Immature natural killer cell (primary cell): ENCODE measurements around the gene TRAM1L1. TPM values are rescaled to one million over a fixed set of nuclear protein-coding genes. Genes with fewer than 3 reads are reported as not detected.

Experiments used
- DNase-seq, 3 donors: peaks; one replicate each; pipeline ENCODE4 v3.0.0; 2022; ENCODE audit warnings: mixed read lengths in 1 of 3
- H3K27ac Mint-ChIP-seq, 6 donors: one replicate each; pipeline ENCODE4 v1.8.0; 2020; ENCODE audit warnings: mixed read lengths in 6 of 6, mild to moderate bottlenecking in 5 of 6, inconsistent platforms in 4 of 6, moderate library complexity in 3 of 6
- H3K27me3 Mint-ChIP-seq, 3 donors: one replicate each; pipeline ENCODE4 v1.8.0; 2020 to 2021; ENCODE audit warnings: low read depth in 3 of 3, mild to moderate bottlenecking in 3 of 3, mixed read lengths in 3 of 3, moderate library complexity in 3 of 3, inconsistent platforms in 1 of 3
- H3K36me3 Mint-ChIP-seq, 3 donors: one replicate each; pipeline ENCODE4 v1.8.0; 2020; ENCODE audit warnings: mixed read lengths in 3 of 3, inconsistent platforms in 2 of 3, mild to moderate bottlenecking in 2 of 3
- H3K4me1 Mint-ChIP-seq, 2 donors: one replicate each; pipeline ENCODE4 v1.8.0; 2020; ENCODE audit warnings: inconsistent platforms in 2 of 2, mild to moderate bottlenecking in 2 of 2, mixed read lengths in 2 of 2, moderate library complexity in 1 of 2
- H3K4me3 Mint-ChIP-seq, 5 donors: one replicate each; pipeline ENCODE4 v1.8.0; 2020; ENCODE audit warnings: mild to moderate bottlenecking in 5 of 5, mixed read lengths in 5 of 5, inconsistent platforms in 3 of 5, moderate library complexity in 3 of 5
- H3K9me3 Mint-ChIP-seq, 6 donors: one replicate each; pipeline ENCODE4 v1.8.0; 2020; ENCODE audit warnings: mild to moderate bottlenecking in 6 of 6, mixed read lengths in 6 of 6, inconsistent platforms in 4 of 6, moderate library complexity in 3 of 6
- polyA plus RNA-seq, 3 donors: library from polyadenylated mRNA; unstranded; fragments of 300-500 nt; fragmentation: Illumina TruSeq; gene quantifications; one replicate each; pipeline ENCODE4 v1.2.3, GENCODE V29; 2021

Gene TRAM1L1
- not detected for polyA plus RNA-seq

- Mint-ChIP-seq H3K36me3 (peaks cover 0 to 4% (median 3%) of the 10 kb centered on the region in 3 donors), H3K9me3 (peaks cover 5 to 26% (median 12%) of the 10 kb centered on the region in 6 donors), H3K4me3 (no peak within 1 kb of the TSS), H3K27ac (no peak within 1 kb of the TSS), H3K27me3 (no peaks in the 10 kb centered on the region), H3K4me1 (no peaks in the 10 kb centered on the region)
- DNase-seq, result no peak
Observed at GRCh38 chr4:117084866-117085701, at the start of gene TRAM1L1. TRAM1L1 (minus strand) TSS chr4:117085576; CDS start chr4:117085393, 183 bp downstream.

DNA sequence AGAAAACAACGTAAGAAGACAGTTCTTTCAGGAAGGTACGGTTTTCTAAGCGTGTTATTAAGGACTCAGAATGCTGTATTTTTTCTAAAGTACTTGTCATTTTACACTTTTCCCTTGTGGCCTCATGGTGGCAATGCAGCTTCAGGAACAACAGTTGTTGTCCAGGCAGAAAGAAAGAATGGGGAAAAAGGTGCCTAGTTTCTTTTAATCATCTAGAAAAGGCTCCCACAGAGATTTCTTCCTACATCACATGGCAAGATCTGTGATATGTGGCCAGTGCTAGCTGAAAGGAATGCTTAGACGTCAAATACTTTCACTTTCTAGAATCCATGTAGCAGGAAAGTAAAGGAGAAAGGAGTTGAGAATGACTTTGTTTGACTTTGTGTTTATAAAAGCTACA lies 49.0 kb upstream of the TRAM1L1 start:
- Mint-ChIP-seq H3K9me3 (peaks cover 3 to 48% (median 27%) of the 10 kb centered on the region in 6 donors), H3K4me3 (no peak overlapping the region), H3K27me3 (no peaks in the 10 kb centered on the region), H3K27ac (no peak overlapping the region), H3K4me1 (no peaks in the 10 kb centered on the region), H3K36me3 (no peaks in the 10 kb centered on the region)
- DNase-seq, result no peak

DNA sequence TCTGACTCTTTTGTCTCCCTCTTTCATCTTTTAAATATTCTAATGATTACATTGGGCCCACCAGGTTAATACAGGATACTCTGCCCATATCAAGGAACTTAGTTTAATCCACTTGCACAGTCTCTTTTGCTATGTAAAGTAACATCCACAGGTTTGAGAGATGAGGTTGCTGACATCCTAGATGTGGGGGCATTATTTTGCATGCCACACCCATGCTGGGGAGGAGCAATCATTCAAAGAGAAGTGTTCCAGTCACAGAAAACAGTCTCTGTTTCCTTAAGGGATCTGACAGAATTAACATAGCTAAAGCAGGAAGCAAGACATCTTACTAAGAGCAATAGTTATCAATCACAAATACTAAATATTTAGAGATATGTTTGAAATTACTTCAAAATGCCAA lies 11.5 kb upstream of the TRAM1L1 start:
- no peak for DNase-seq
- no peak overlapping the region for H3K27ac Mint-ChIP-seq
- no peak overlapping the region for H3K4me3 Mint-ChIP-seq
- H3K36me3 Mint-ChIP-seq, result no peaks in the 10 kb centered on the region
- H3K9me3 Mint-ChIP-seq, result peaks cover 3 to 24% (median 11%) of the 10 kb centered on the region in 6 donors
- no peaks in the 10 kb centered on the region for H3K27me3 Mint-ChIP-seq
- H3K4me1 Mint-ChIP-seq, result no peaks in the 10 kb centered on the region

GRCh38 chr4:117096462-117096861 lies 11.1 kb upstream of the TRAM1L1 start:
- no peak overlapping the region for H3K27ac Mint-ChIP-seq
- no peaks in the 10 kb centered on the region for H3K36me3 Mint-ChIP-seq
- no peaks in the 10 kb centered on the region for H3K27me3 Mint-ChIP-seq
- H3K4me1 Mint-ChIP-seq, result no peaks in the 10 kb centered on the region
- no peak overlapping the region for H3K4me3 Mint-ChIP-seq
- DNase-seq, result no peak
- peaks cover 3 to 20% (median 9%) of the 10 kb centered on the region in 6 donors for H3K9me3 Mint-ChIP-seq

- no peak overlapping the region for H3K4me3 Mint-ChIP-seq
- H3K27me3 Mint-ChIP-seq, result no peaks in the 10 kb centered on the region
Observed at GRCh38 chr4:117093571-117093970, 8.2 kb upstream of the TRAM1L1 start.

GRCh38 chr4:117077760-117078159 lies 7.6 kb downstream of the TRAM1L1 start:
- Mint-ChIP-seq H3K36me3 (no peaks in the 10 kb centered on the region), H3K27me3 (no peaks in the 10 kb centered on the region), H3K4me1 (no peaks in the 10 kb centered on the region), H3K27ac (no peak overlapping the region), H3K4me3 (no peak overlapping the region), H3K9me3 (peaks cover 0 to 34% (median 17%) of the 10 kb centered on the region in 6 donors)
- DNase-seq, result no peak

More at GRCh38 chr4:117093571-117093970, 8.2 kb upstream of the TRAM1L1 start:
- H3K27ac Mint-ChIP-seq, result no peak overlapping the region
- no peak for DNase-seq
- no peaks in the 10 kb centered on the region for H3K4me1 Mint-ChIP-seq
- H3K36me3 Mint-ChIP-seq, result no peaks in the 10 kb centered on the region
- H3K9me3 Mint-ChIP-seq, result peaks cover 2 to 12% (median 8%) of the 10 kb centered on the region in 6 donors

DNA sequence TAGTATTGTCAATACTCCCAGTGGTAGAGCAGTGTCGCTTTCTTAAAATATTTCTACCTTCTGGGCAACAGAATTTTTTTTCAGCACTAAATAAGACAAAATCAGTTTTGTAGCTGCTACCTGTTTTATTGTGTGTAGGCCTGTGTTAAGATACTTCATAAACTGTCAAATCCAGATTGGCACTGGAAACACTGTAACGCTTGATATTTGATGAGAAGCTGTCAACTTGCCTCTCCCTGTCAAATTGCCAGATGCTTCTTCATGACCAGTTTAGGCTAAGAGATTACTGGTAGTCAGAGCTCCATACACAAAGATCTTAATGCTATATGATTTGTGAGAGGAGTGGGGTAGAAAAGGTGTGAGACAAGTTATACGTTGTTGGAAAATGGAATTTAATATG lies 17.3 kb downstream of the TRAM1L1 start:
- Mint-ChIP-seq H3K9me3 (peaks cover 2 to 21% (median 11%) of the 10 kb centered on the region in 6 donors), H3K27me3 (no peaks in the 10 kb centered on the region), H3K4me3 (no peak overlapping the region), H3K36me3 (no peaks in the 10 kb centered on the region), H3K4me1 (no peaks in the 10 kb centered on the region), H3K27ac (no peak overlapping the region)
- DNase-seq, result no peak

DNA sequence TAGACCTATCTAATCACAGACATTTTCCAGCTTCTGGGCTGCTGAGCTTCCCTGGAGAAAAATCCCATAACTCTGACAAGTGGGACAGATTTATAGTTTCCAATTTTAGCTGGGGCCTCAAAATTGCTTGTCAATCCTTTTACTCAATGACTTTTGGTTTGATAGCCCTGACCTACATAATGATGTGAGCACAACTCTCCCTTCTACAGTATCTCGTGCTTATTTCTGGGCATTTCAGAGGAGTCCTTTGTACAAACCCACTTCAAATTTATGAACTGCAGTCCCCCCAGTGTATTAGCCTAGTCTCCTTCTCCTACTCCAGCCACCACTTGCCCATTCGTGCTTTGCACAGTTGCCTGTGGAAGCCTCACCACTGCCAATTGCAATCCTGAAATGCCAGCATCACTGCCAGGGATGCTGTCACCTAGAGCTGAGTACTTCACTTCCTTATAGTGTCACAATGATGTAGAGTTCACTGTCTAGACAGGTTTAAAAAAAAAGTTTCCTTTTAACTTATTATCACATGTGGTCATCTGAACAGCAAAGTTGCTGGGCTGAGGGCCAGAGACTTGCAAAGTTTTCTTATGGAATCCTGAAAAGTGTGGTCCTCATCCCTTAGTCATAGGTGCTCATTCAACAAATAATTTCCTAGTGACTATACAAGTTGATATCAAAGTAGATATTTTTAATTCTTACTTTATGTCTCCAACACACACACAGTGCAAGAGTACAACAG lies 21.2 kb downstream of the TRAM1L1 start:
- Mint-ChIP-seq H3K27me3 (peaks cover 0 to 3% (median 0%) of the 10 kb centered on the region in 3 donors), H3K4me3 (no peak overlapping the region), H3K27ac (no peak overlapping the region)

GRCh38 chr4:117042962-117043361 lies 42.4 kb downstream of the TRAM1L1 start:
- Mint-ChIP-seq H3K27me3 (no peaks in the 10 kb centered on the region), H3K4me1 (no peaks in the 10 kb centered on the region), H3K27ac (no peak overlapping the region), H3K4me3 (no peak overlapping the region), H3K9me3 (peaks cover 3 to 41% (median 15%) of the 10 kb centered on the region in 6 donors), H3K36me3 (no peaks in the 10 kb centered on the region)
- DNase-seq, result no peak

More for the DNA sequence above, 21.2 kb downstream of the TRAM1L1 start:
- Mint-ChIP-seq H3K9me3 (peaks cover 4 to 41% (median 18%) of the 10 kb centered on the region in 6 donors), H3K36me3 (no peaks in the 10 kb centered on the region), H3K4me1 (no peaks in the 10 kb centered on the region)
- no peak for DNase-seq
